CD4-positive, alpha-beta T cell treated with Interleukin-6 for 4 hours (primary cell): ENCODE measurements around the gene RHOF.

Experiments used
- DNase-seq: peaks from one replicate; pipeline ENCODE4 v3.0.0-alpha.2; 2020; ENCODE audit warnings: mixed read lengths

RHOF gene

GRCh38 chr12:121819212-121819949, 25.9 kb upstream of the RHOF start:
- DNase-seq, result no peak

GRCh38 chr12:121817648-121818043, 24.2 kb upstream of the RHOF start:
- DNase-seq, result no peak

DNA sequence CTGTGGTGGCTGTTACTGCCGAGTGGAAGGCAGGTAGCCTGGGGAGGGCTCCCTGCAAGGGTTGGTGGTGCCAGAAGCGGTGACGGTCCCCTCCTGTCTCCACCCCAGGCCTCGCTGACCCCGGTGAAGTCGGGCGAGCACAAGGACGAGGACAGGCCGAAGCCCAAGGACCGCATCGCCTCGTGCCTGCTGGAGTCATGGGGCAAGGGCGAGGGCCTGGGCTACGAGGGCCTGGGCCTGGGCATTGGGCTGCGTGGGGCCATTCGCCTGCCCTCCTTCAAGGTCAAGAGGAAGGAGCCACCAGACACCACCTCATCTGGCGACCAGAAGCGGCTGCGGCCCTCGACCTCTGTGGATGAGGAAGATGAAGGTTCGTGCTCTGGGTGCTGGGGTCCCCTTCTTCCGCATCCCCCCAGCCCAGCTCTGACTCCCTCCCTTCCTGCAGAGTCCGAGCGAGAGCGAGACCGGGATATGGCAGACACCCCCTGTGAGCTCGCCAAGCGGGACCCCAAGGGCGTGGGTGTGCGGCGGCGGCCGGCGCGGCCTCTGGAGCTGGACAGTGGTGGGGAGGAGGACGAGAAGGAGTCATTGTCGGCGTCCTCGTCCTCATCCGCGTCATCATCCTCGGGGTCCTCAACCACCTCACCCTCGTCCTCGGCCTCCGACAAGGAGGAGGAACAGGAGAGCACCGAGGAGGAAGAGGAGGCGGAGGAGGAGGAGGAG, 23.6 kb upstream of the RHOF start:
- DNase-seq, result no peak

- DNase-seq, result no peak
Observed at GRCh38 chr12:121815263-121815662, 21.8 kb upstream of the RHOF start.

DNA sequence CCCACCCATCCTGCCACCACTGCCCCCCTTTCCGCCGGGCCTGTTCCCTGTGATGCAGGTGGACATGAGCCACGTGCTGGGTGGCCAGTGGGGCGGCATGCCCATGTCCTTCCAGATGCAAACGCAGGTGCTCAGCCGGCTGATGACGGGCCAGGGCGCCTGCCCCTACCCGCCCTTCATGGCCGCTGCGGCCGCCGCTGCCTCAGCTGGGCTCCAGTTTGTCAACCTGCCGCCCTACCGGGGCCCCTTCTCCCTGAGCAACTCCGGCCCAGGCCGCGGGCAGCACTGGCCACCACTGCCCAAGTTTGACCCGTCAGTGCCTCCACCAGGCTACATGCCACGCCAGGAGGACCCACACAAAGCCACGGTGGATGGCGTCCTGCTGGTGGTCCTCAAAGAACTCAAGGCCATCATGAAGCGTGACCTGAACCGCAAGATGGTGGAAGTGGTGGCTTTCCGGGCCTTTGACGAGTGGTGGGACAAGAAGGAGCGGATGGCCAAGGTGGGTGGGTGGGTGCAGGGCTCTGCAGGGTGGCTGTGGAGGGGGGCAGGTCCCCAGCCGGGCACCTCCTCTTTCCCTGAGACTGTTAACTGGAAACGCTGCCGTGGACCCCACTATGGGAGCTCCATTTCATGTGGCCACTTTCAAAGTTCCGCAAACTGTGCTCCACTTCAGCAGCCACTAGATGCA, 21.1 kb upstream of the RHOF start:
- DNase-seq, result no peak

DNA sequence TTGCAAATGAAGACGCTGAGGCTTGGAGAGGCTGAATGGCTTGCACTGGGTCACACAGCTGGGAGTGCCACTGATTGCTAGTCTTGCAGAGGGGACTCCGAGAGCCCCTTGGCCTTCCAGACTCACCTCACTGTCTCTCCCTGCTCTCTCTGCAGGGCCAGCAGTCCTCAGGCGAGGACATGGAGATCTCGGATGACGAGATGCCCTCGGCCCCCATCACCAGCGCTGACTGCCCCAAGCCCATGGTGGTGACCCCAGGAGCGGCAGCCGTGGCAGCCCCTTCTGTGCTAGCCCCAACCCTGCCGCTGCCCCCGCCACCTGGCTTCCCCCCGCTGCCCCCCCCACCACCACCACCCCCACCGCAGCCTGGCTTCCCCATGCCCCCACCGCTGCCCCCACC, 20.5 kb upstream of the RHOF start:
- DNase-seq, result no peak

DNA sequence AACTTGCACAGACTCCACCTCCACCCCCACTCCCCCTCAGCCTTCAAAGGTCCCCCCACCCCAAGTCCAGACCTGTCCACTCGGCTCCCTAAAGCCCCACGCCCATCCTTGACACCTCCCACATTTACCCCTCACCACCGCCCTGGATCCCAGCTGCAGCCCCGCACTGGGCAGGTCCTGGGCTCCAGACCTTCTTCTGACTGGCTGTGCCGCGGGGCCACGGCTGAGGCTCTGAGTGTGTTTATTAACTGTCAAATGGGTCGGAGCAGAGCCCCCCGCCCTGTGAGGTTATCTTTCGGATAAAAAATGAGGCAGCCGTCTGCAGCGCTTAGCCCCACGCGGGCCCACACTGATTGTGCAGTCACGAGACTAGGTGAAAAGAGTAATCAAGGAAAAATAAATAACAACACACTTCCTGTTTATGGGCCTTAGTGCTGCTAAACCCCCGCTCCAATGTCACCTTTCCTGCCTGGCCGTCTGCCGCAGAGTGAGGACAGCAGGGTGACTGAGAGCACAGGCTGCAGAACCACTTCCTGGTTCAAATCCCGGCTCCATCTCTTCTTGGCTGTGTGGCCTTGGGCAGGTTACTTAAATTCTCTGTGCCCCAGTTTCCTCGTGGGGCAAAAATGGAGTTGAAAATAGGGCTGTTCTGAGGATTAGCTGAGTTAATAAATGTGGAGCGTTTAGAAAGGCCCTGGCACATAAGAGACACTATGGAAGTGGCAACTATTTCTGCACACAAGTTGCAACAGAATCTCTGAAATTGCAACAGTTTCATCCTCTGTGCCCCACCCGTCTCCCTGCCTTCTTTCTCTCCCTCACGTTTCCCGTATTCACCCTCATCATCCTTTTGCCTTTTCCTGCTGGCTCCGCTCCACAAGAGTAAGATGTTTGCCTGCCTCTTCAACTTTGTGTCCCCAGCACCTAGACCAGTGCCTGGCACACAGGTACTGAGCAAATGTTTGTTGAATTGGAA, 19.7 kb upstream of the RHOF start:
- peak; percentile 35 for DNase-seq

GRCh38 chr12:121812320-121812871, 18.9 kb upstream of the RHOF start:
- peak; percentile 46 for DNase-seq

DNA sequence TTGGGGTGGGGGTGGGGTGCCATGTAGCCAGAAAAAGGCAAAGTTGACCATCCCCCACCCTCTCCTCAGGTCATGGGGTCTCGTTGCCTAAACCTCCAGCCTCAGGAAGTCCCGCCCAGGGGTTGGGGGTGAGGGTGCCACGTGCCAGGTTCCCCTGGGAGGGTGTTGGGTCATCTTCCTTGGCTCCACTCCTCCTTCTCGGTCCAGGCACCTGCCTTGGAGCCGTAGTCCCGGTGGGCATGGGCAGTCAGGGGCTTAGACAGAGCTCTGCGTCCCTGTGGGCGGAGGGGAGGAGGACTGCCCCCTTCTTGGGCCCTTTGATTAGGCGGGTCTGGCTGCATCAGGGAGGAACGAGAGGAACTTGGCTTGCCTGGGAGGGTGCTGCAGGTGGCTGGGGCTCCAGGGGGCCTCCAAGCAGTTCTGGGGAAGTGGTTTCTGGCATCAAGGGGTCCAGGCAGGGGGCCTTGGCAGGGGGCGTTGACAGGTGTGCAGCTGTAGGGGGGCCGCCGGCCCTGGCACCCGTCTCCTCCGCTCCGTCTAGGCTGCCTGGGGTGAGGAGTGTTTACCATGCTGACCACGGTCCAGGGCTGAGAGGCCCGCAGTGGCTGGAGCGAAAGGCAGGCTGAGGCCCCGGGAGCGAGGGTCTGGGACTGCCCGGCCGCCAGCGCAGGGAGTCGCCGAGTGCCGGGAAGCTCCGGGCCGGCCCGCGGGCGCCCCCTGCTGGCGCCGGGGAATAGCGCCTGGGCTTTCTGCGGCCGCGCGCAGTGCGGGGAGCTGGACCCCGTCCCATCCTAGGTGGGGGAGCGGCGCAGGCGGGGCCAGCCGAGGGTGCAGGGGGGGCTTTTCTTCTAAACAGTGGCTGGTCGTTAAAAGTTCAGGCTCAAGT, 18.2 kb upstream of the RHOF start:
- DNase-seq, result peak; percentile 73

DNA sequence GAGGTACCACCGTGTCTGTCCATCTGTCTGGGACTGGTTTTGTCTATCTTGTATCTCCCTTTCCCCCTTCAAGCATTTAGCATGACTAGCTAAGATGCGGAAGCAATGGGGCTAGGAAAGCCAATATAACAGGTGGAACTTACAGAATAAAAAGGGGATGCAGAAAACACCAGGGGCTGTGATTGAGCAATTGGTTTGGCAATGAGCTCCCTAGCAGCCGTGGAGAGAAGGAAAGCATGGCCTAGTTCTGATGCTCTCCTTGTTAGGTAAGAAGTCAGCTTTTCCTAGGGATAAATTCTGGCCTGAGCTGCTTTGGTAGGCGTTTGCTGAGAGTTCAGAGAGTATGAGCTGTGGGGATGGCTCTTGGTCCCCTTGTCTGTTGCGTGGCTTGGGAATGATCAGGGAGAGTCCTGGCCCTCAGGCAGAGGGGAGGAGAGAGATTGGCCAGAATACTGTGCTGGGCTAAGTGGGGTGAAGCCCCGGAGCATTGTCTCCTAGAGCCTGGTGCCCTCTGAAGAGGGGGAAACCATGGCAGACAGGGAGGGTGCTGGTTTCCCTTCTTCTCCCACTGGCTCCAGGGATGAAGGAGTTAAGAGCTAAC, 17.4 kb upstream of the RHOF start:
- DNase-seq, result no peak

- DNase-seq, result no peak
Observed at GRCh38 chr12:121810234-121810817, 16.8 kb upstream of the RHOF start.

DNA sequence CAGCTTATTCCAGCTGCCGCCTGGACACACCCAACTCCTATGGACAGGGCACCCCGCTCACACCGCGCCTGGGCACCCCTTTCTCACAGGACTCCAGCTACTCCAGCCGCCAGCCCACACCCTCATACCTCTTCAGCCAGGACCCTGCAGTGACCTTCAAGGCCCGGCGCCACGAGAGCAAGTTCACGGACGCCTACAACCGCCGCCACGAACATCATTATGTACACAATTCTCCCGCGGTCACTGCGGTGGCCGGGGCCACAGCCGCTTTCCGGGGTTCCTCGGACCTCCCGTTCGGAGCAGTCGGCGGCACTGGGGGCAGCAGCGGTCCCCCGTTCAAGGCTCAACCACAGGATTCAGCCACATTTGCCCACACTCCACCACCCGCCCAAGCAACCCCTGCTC, 16.2 kb upstream of the RHOF start:
- DNase-seq, result no peak

DNA sequence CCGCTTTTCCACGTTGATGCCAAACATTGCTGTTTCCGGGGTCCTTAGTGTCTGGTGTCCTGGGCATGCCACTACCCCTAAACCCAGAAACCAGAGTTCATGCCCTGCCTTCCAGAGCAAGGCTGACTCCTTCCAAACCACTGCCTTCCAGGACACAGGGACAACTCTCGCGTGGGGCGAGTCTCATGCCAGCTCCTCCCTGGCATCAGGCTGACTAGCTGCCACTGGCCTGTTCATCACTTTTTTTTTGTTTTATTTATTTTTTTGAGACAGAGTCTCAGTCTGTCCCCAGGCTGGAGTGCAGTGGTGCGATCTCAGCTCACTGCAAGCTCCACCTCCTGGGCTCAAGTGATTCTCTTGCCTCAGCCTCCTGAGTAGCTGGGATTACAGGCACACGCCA, 15.1 kb upstream of the RHOF start:
- DNase-seq, result no peak

GRCh38 chr12:121807642-121808347, 14.3 kb upstream of the RHOF start:
- no peak for DNase-seq

DNA sequence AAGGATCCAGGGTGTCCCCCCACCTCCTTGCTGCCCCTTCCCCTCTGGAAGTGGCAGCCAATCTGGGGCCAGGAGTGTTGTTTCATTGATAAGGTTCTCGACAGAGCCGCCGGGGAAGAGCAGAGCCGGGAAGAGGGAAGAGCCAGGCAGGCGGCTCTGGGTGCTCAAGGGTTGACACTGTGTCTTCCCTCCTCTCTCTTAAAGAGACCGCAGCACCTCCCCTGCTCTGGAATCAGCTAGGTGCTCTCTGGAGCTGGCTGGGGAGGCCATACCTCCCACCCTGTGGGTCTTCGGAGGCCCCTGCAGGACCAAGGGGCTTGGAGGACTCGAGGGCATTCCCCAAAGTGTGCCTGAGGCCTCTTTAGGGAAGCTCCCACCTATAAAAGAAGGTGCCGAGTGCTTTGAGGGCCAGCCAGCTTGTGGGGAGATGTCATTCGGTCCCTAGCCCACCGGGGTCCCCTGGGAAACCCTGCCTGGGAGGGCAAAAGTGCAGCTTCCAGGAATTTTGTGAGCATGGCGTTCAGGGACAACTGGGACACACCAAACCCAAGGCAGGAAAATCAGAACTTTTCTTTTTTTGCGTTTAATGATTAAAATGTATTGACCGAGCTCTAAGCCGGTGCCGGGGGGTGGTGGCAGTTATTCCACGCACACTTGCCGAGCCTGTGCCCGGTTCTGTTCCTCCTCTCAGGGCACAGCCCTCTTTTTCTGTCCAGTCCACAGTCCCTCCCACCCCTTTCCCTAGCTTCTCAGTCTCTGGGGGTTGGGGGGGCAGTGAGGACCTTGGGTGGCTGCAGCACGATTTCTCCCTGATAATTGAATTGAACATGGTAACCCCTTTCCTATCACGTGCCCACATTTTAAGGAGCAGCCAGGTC, 13.3 kb upstream of the RHOF start:
- DNase-seq, result no peak

DNA sequence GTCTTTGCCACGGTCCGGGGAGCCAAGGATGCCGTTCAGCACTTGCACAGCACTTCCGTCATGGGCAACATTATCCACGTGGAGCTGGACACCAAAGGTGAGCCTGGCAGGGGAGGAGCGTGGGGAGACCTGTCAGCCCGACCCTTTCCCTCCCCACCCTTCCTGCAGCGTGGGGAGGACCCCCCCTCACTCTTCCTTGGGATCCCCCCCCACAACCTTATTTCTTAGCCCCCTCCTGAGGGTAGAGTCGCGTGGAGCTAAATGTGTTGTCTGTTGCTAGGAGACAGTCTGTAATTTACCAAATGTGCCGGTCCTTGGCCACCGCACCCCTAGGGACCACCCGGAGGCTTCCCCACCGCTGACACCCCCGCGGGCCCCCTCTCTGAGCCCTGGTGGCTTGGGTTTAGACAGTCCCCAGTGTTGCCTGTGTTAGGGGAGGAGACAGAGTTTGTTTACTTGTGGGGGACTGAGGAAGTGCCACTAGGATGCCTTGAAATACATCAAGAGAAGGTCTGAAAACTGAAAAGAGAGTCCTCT, 12.6 kb upstream of the RHOF start:
- DNase-seq, result no peak

GRCh38 chr12:121805171-121806008, 11.9 kb upstream of the RHOF start:
- no peak for DNase-seq
